GM03348 (cell line): Measurements from ENCODE around the gene SLC12A9.
A peak's percentile ranks its signal among the peaks of the same experiment; 100 is the strongest.

Experiments used
- DNase-seq: peaks from one replicate; pipeline ENCODE4 v3.0.0; 2012; ENCODE audit warnings: low spot score

Gene SLC12A9

DNA sequence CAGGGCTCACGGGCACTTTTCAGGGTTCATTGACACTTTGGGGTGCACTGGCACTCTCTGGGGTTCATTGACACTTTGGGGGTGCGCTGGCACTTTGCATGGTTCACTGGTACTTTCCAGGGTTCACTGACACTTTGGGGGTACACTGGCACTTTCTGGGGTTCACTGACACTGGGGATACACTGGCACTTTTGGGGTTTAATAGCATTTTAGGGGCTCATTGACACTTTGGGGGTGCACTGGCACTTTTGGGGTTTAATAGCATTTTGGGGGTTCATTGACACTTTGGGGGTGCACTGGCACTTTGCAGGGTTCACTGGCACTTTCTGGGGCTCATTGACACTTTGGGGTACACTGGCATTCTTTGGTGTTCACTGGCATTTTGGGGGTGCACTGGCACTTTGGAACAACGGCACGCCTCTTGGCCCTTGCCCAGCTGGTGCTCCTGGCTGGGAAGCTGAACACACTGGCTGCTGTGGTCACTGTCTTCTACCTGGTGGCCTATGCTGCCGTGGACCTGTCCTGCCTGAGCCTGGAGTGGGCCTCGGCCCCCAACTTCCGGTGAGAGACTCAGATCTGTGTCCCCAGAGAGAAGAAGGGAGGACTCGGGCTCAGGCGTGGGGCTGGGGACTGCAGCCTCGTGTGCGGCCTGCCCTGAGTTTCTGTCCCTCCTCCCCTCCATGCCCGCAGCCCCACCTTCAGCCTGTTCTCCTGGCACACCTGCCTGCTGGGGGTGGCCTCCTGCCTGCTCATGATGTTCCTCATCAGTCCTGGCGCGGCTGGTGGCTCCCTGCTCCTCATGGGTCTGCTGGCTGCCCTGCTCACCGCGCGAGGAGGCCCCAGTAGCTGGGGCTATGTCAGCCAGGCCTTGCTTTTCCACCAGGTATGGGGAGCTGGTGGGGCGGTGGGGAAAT is 8.4 kb downstream of the SLC12A9 start:
- peak; percentile 1 for DNase-seq

DNA sequence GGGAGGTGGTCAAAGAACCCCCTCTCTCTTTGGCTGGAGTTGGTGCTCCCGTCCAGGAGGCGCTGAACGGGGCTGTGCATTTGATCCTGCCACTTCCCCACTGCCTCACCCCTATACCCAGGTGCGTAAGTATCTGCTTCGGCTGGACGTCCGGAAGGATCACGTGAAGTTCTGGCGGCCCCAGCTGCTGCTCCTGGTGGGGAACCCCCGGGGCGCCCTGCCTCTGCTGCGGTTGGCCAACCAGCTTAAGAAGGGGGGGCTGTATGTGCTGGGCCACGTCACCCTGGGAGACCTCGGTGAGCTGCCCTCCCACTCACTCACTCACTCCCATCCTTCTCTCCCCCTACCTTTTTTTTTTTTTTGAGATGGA is 9.1 kb downstream of the SLC12A9 start:
- peak; percentile 1 for DNase-seq

GRCh38 chr7:100863406-100863950 is 11.0 kb downstream of the SLC12A9 start:
- peak; percentile 1 for DNase-seq

GRCh38 chr7:100864263-100864845 is 11.8 kb downstream of the SLC12A9 start:
- DNase-seq: peak; percentile 1

- DNase-seq: no peak
Observed at GRCh38 chr7:100865372-100865911, 12.9 kb downstream of the SLC12A9 start.

- DNase-seq: peak; percentile 58
Observed at GRCh38 chr7:100865938-100866728, 13.6 kb downstream of the SLC12A9 start.

DNA sequence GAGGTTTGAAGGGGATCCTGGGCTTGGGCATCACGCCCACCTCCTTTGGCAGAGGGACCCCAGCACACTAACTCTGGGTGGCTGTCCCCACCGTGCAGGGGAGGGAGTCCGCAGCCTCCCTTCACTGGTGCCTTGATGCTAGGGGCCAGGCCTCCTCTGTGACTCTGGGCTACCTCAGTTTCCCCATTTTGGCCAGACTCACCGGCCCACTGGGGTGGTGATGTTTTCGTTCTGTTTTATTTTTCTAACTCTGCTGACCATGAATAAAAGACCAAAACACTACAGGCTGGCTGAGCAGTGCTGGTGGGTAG is 14.2 kb downstream of the SLC12A9 start:
- DNase-seq: no peak

- peak; percentile 98 for DNase-seq
Observed at GRCh38 chr7:100867040-100867775, 14.7 kb downstream of the SLC12A9 start, which contains the start of gene TRIP6. Gene TRIP6 (plus strand): TSS chr7:100867387. CDS start chr7:100867498, 111 bp downstream.

DNA sequence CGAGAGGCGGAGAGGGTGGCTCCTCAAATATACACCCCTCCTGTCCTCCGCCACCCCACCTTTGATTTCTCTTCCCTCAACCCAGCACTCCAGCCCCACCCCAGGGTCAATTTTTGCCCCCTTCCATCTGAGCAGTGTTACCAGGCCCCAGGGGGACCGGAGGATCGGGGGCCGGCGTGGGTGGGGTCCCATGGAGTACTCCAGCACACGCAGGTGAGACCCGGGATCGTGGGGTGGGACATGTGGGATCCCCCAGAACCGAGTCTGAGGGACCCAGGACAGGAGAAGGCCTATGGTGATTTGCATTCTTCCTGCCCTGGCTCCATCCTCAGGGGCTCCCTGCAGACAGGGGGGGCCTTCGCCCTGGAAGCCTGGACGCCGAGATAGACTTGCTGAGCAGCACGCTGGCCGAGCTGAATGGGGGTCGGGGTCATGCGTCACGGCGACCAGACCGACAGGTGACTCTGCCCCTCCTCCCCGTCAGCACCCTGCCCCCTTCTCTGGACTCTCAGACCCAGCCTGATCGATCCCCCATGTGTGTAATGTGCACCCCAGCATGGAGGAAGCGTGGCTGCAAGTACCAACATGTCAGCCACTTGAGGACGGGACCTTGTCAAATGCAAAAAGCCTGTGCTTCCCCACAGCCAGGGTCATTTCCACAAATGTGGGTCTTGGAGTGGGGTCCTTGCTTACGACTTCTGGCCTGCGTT is 15.4 kb downstream of the SLC12A9 start:
- DNase-seq: no peak

GRCh38 chr7:100873599-100874299 is 21.2 kb downstream of the SLC12A9 start:
- no peak for DNase-seq

GRCh38 chr7:100874300-100874576 is 21.7 kb downstream of the SLC12A9 start:
- no peak for DNase-seq

DNA sequence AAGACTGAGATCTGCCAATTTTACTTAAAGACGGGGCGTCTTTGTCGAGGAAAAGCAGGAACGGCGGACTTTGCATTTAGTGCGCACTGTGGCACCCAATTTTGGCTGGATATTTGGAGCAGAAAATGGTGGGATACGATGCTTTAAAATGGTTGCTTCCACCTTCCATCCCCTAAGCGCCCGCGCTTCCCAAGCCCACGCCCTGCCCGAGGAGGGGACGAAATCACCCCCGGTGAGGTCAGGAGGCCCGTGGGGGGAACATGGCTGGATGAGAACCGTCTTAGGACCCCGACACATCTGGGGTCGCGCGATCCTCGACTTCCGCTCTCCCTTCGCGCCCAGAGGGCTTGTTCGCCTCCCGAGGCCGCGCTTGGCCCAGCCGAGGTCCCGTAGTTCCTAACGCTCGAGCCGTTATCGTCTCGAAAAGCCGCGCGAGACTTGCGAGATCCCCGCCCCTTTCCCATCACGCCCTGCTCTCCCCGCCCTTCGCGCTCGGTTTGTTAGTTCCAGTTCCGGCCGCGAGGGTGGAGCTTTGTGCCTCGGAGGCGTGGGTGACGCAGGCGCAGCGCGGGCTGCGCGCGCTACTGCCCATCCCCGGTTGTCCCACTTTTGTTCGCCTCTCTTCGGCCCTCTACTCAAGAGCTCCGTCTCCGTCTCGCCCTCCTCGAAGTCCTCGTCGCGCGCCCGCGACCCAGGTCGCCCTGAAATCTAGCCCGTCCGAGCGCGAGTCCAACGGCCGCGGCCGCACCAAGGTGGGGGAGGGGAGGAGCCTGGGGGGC is 22.3 kb downstream of the SLC12A9 start, which contains the start of gene SRRT:
Gene SRRT, plus strand, starts transcription at position 527 of the 779 bp plus-strand sequence. CDS start 488 bp downstream, outside the sequence.
- peak; percentile 98 for DNase-seq

DNA sequence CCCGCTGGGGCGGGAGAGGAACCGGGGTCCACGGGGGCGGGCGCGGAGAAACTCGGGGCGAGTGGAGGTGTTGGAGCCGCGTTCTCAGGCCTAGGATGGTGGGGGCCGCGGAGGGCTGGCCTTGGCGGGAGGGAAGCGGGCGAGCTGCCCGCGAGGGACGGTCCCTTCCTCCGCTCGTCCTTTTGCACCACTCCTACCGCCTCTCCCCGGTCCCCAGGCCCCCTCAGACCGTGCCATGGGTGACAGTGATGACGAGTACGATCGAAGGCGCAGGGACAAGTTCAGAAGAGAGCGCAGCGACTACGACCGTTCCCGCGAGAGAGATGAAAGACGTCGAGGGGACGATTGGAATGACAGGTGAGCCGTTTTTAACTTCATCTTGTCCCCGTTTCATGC is 22.8 kb downstream of the SLC12A9 start:
- DNase-seq: peak; percentile 63

DNA sequence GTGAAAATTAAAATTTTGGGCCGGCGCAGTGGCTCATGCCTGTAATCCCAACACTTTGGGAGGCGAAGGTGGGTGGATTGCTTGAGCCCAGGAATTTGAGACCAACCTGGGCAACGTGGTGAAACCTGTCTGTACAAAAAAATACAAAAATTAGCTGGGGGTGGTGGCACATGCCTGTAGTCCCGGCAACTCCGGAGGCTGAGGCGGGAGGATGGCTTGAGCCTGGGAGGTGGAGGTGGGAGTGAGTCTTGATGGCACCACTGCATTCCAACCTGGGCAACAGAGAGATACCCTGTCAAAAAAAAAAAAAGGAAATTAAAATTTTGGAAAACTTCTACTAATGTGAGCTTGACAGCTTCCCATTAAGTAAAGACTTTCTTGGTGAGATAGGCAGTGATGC is 25.5 kb downstream of the SLC12A9 start:
- DNase-seq: no peak

DNA sequence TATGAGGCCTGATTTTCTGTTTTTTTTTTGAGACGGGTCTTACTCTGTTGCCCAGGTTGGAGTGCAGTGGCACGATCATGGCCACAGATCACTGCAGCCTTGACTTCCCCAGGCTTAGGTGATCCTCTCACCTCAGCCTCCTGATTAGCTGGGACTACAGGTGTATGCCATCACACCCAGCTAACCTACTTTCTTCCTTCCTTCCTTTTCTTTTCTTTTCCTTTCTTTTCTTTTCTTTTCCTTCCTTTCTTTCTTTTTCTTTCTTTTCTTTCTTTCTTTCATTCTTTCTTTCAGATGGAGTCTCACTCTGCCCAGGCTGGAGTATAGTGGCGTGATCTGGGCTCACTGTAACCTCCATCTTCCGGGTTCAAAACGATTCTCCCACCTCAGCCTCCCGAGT is 26.2 kb downstream of the SLC12A9 start:
- DNase-seq: no peak

GRCh38 chr7:100879685-100880261 is 27.3 kb downstream of the SLC12A9 start:
- no peak for DNase-seq

GRCh38 chr7:100880645-100881044 is 28.1 kb downstream of the SLC12A9 start:
- no peak for DNase-seq

DNA sequence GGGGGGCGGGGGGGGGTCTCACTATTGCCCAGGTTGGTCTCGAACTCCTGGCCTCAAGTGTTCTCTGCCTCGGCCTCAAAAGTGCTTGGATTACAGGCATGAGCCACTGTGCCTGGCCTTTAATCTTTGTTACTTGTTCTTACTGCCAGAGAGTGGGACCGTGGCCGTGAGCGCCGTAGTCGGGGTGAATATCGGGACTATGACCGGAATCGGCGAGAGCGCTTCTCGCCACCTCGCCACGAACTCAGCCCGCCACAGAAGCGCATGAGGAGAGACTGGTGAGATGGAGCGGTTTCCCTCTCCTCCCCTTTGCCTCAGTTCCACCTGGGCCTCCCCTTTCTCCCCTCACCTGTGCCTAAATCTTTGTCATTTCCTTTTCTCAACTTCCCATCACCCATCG is 28.6 kb downstream of the SLC12A9 start:
- DNase-seq: no peak

- no peak for DNase-seq
Observed at GRCh38 chr7:100882201-100882600, 29.7 kb downstream of the SLC12A9 start.
